T-cell (primary cell): ENCODE results near the gene FAM120C. TPM values are rescaled to one million over a fixed set of nuclear protein-coding genes. Genes with fewer than 3 reads are reported as not detected.

Source experiments
- ATAC-seq, 4 experiments: fragments of 200-7000 bp in 3 of 4; fragments of 150-1000 bp in 1 of 4; cut with Tn5 transposase; replicated peaks in 1 of 4; 1 replicate in 3 of 4; 2 replicates in 1 of 4; pipeline ENCODE4 v1.10.0; 2021; ENCODE audit warnings: moderate library complexity in 3 of 4, mild to moderate bottlenecking in 2 of 4, moderate number of reproducible peaks in 1 of 4
- CTCF ChIA-PET, 2 donors: fragments of 300-600 bp; sonication (Branson Sonifier 250); formaldehyde crosslinking; loops; one replicate each; lab custom pipeline; 2022; ENCODE audit warnings: antibody characterized with exemption in 2 of 2; lab: Charles Lee
- POLR2A ChIA-PET, 2 donors: fragments of 300-600 bp; sonication (Branson Sonifier 250); formaldehyde crosslinking; loops; one replicate each; lab custom pipeline; 2022; ENCODE audit warnings: antibody characterized with exemption in 2 of 2; lab: Charles Lee
- DNase-seq, 35 experiments: peaks; one replicate each; pipeline versions ENCODE4 v3.0.0 to v3.0.0-alpha.2; 2013 to 2023
- H3K27ac ChIP-seq: one replicate; pipeline ENCODE4 v1.5.1; 2013; ENCODE audit warnings: low read length
- H3K27me3 ChIP-seq, 2 experiments: replicated peaks in 1 of 2; 1 replicate in 1 of 2; 2 replicates in 1 of 2; pipeline versions ENCODE4 v1.6.1 to v1.7.0; 2013; ENCODE audit warnings: low read length in 1 of 2, mixed read lengths in 1 of 2; ENCODE audit not compliant: control insufficient read depth in 2 of 2, insufficient read depth in 2 of 2; ENCODE audit errors: extremely low read depth in 1 of 2
- H3K36me3 ChIP-seq, 2 donors: 1 replicate in 1 of 2; 2 replicates in 1 of 2; pipeline versions ENCODE4 v1.6.1 to v1.7.0; 2013; ENCODE audit warnings: low read length in 1 of 2; ENCODE audit not compliant: control insufficient read depth in 2 of 2, insufficient read depth in 1 of 2; ENCODE audit errors: extremely low read depth in 1 of 2
- H3K4me1 ChIP-seq, 2 experiments: 1 replicate in 1 of 2; 2 replicates in 1 of 2; pipeline versions ENCODE4 v1.6.1 to v1.7.0; 2013; ENCODE audit warnings: low read length in 2 of 2, mixed read lengths in 1 of 2; ENCODE audit not compliant: insufficient read depth in 2 of 2, control insufficient read depth in 1 of 2; ENCODE audit errors: extremely low read depth in 1 of 2
- H3K4me3 ChIP-seq, 2 donors: 1 replicate in 1 of 2; 2 replicates in 1 of 2; pipeline versions ENCODE4 v1.5.1 to v1.7.0; 2013; ENCODE audit warnings: mild to moderate bottlenecking in 2 of 2, low read length in 1 of 2, moderate library complexity in 1 of 2; ENCODE audit not compliant: control insufficient read depth in 1 of 2; ENCODE audit errors: extremely low read depth in 1 of 2
- H3K9me3 ChIP-seq: 2 replicates; pipeline ENCODE4 v1.7.0; 2013
- H3K27ac Mint-ChIP-seq, 2 donors: one replicate each; pipeline ENCODE4 v1.8.0; 2020 to 2021; ENCODE audit warnings: mild to moderate bottlenecking in 2 of 2, mixed read lengths in 2 of 2
- H3K27me3 Mint-ChIP-seq, 2 donors: one replicate each; pipeline ENCODE4 v1.8.0; 2021 to 2022; ENCODE audit warnings: mixed read lengths in 2 of 2
- H3K36me3 Mint-ChIP-seq: one replicate; pipeline ENCODE4 v1.8.0; 2021; ENCODE audit warnings: mixed read lengths
- H3K4me1 Mint-ChIP-seq, 3 donors: one replicate each; pipeline ENCODE4 v1.8.0; 2020 to 2022; ENCODE audit warnings: mixed read lengths in 3 of 3, mild to moderate bottlenecking in 1 of 3
- H3K4me3 Mint-ChIP-seq, 3 donors: one replicate each; pipeline ENCODE4 v1.8.0; 2020 to 2022; ENCODE audit warnings: mild to moderate bottlenecking in 3 of 3, mixed read lengths in 3 of 3, moderate library complexity in 3 of 3
- H3K9me3 Mint-ChIP-seq, 3 donors: one replicate each; pipeline ENCODE4 v1.8.0; 2020 to 2022; ENCODE audit warnings: mixed read lengths in 3 of 3
- WGBS: methylation state at CpG from one replicate; pipeline ENCODE4 v1.1.5; 2013; ENCODE audit warnings: missing lambda C conversion rate; ENCODE audit not compliant: insufficient coverage; 5-methylcytosine and 5-hydroxymethylcytosine counted together
- total RNA-seq, 35 experiments: library from RNA in 6 of 35; stranded (reverse) in 6 of 35; fragments of 120-200 nt in 1 of 35; gene quantifications; one replicate each; pipeline versions ENCODE4 v1.2.1 to v1.2.4 and lab custom pipeline; 2013 to 2026

FAM120C gene
- total RNA-seq (10 to 100 TPM; 14.9 to 23.0 (median 19.5) TPM), total RNA-seq (lab: John Stamatoyannopoulos, UW) (5.1 to 18.3 (median 10.6) reads per million in 29 experiments)
- 9.5 TPM for total RNA-seq (2013)

DNA sequence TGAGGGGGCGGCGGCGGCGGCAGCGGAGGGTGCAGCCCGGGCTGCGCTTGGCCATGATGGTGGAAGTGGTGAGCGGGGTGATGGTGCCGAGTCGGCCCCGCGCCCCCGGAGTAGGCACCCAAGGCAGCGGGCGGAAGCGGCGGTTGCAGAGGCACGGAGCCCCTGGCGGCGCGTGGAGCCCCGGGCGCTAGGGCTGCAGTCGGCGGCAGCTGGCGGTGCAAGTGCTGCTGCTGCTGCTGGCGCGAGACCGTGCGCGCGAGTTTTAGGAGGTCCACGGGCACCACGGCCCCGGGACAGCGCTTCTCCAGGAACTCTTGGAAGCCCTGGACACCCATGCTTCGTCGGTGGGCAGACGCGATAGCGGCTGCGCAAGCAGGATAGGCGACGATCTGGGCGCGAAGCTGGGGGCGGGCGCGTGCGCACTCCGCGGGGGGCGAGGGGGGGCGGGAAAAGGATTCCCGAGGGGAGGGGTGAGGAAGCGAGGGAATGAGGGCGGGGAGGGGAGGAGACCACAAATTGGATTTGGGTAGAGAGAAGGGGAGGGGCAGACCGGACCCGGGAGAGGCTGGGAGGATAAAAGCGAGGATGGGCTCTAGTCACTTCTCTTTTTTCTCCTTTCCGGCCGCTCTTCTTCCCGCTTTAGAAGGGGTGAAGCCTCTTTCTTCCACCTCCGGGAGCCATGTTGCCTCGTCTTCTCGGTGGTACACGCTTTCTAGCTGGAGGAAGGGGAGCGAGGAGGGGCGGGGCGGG is at the start of gene FAM120C:
FAM120C (minus strand) TSS at position 391 of the 750 bp plus-strand sequence; CDS start at position 335, 56 bp downstream.
- ChIA-PET CTCF (interaction anchor here (0.7 to 1.5 kb wide), 2 partner anchors 137 to 140 kb away, joined by 3 to 4 read pairs; no protein-coding TSS in a partner anchor), POLR2A (interaction anchor here (0.5 to 1.1 kb wide), 6 partner anchors 10 to 1269 kb away, joined by 3 to 4 read pairs (median 4); partner anchors contain the start of genes MAGEH1 (in 1 of the 2) and PHF8 (in 1 of the 2))
- H3K27ac Mint-ChIP-seq, result peak within 1 kb of the TSS; percentile 82 to 86
- 0% methylated on average over 25 of the region's 70 CpGs for WGBS
- DNase-seq (peak; percentile 32 to 75 (median 53)), ATAC-seq (peak; percentile 71 to 73 (median 73))
- H3K36me3 ChIP-seq, result no peaks in the 10 kb centered on the region
- no peaks in the 10 kb centered on the region for H3K27me3 ChIP-seq
- H3K36me3 Mint-ChIP-seq, result peaks cover 17% of the 10 kb centered on the region
- H3K4me3 Mint-ChIP-seq, result peak within 1 kb of the TSS; percentile 77 to 81 (median 78)
- no peaks in the 10 kb centered on the region for H3K9me3 Mint-ChIP-seq
- H3K27me3 Mint-ChIP-seq, result peaks cover 0 to 10% of the 10 kb centered on the region in 2 donors
- H3K27ac ChIP-seq, result peak within 1 kb of the TSS; percentile 74
- H3K4me1 Mint-ChIP-seq, result peaks cover 41 to 43% (median 41%) of the 10 kb centered on the region in 3 donors
- no peaks in the 10 kb centered on the region for H3K9me3 ChIP-seq
- H3K4me1 ChIP-seq, result peaks cover 9 to 20% of the 10 kb centered on the region in 2 experiments
- H3K4me3 ChIP-seq, result peak within 1 kb of the TSS; percentile 51 to 72

DNA sequence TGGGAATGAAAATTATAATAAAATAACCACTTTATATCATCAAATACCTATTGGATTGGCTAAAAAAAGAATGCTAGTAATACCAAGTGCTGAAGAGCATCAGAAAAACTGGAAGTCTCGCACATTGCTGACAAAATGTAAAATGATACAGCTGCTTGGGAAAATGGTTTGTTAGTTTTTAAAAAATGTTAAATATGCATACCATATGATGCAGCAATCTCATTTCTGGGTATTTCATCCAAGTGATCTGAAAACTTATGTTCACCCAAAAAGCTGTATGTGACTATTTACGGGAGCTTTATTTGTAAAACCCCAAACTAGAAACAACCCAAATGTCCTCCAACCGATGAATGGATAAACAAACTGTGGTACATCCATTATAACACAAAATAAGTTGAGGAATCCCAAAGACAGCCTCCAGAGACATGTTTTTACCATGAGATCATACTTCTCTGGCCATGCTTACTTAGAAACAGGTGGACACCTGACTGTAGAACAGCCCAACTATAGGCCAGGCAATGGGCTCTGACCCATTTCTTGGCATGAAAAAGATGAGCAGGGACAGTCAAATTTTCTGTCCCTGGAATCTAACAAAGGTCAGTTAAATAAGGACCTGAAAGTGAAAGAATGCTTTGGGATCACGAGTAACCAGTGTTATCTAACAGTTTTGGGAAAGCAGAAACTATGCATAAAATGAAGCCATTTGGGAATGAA is 47.5 kb upstream of the FAM120C start:
- Histone ChIP-seq H3K27ac (no peak overlapping the region), H3K4me3 (no peak overlapping the region), H3K27me3 (no peaks in the 10 kb centered on the region), H3K36me3 (no peaks in the 10 kb centered on the region), H3K9me3 (no peaks in the 10 kb centered on the region), H3K4me1 (no peaks in the 10 kb centered on the region)
- H3K4me3 Mint-ChIP-seq, result no peak overlapping the region
- ATAC-seq (no peak), DNase-seq (no peak)
- POLR2A ChIA-PET, result interaction anchor here in 1 of 2 donors (0.6 kb wide), 1 partner anchor 14 kb away, joined by 4 read pairs; no protein-coding TSS in a partner anchor
- CTCF ChIA-PET, result no interaction called here
- peaks cover 0 to 5% of the 10 kb centered on the region in 2 donors for H3K27me3 Mint-ChIP-seq
- no peaks in the 10 kb centered on the region for H3K9me3 Mint-ChIP-seq
- WGBS, result no CpG with 5 or more reads among the region's 4 CpGs
- H3K4me1 Mint-ChIP-seq, result no peaks in the 10 kb centered on the region
- H3K27ac Mint-ChIP-seq, result no peak overlapping the region
- no peaks in the 10 kb centered on the region for H3K36me3 Mint-ChIP-seq

GRCh38 chrX:54223581-54223980 is 40.5 kb upstream of the FAM120C start:
- Mint-ChIP-seq H3K9me3 (no peaks in the 10 kb centered on the region), H3K27ac (no peak overlapping the region), H3K36me3 (no peaks in the 10 kb centered on the region), H3K4me1 (no peaks in the 10 kb centered on the region), H3K4me3 (no peak overlapping the region), H3K27me3 (no peaks in the 10 kb centered on the region)
- no peaks in the 10 kb centered on the region for H3K36me3 ChIP-seq
- POLR2A ChIA-PET, result no interaction called here
- H3K27me3 ChIP-seq, result no peaks in the 10 kb centered on the region
- CTCF ChIA-PET, result no interaction called here
- DNase-seq (no peak), ATAC-seq (no peak)
- H3K4me3 ChIP-seq, result no peak overlapping the region
- no peaks in the 10 kb centered on the region for H3K9me3 ChIP-seq
- no peaks in the 10 kb centered on the region for H3K4me1 ChIP-seq
- no peak overlapping the region for H3K27ac ChIP-seq
- no CpG with 5 or more reads among the region's 2 CpGs for WGBS

DNA sequence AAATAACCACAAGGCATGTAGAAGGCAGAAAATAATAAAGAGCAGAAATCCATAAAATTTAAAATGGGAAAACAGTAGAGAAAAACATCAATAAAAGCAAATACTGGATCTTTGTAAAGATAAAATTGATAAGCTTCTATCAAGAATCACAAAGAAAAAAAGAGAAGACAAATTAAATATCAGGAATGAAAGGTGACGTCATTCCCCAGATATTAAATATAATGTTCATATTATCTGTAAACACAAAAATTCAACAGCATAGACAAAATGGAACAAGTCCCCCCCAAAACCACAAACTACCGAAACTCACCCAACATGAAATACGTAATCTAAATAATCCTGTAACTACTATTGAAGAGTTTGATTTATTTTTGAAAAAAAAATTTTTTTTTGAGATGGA is 30.5 kb upstream of the FAM120C start:
- Mint-ChIP-seq H3K4me3 (no peak overlapping the region), H3K27me3 (peaks cover 0 to 7% of the 10 kb centered on the region in 2 donors), H3K27ac (no peak overlapping the region), H3K36me3 (no peaks in the 10 kb centered on the region), H3K9me3 (no peaks in the 10 kb centered on the region), H3K4me1 (no peaks in the 10 kb centered on the region)
- Histone ChIP-seq H3K9me3 (no peaks in the 10 kb centered on the region), H3K27me3 (no peaks in the 10 kb centered on the region), H3K4me1 (no peaks in the 10 kb centered on the region), H3K27ac (no peak overlapping the region), H3K36me3 (no peaks in the 10 kb centered on the region), H3K4me3 (no peak overlapping the region)
- ATAC-seq, result no peak
- no CpG with 5 or more reads among the region's 3 CpGs for WGBS
- no peak for DNase-seq
- POLR2A ChIA-PET, result no interaction called here
- CTCF ChIA-PET, result interaction anchor here in 1 of 2 donors (0.7 kb wide), 1 partner anchor 45 kb away, joined by 3 read pairs; no protein-coding TSS in a partner anchor

- H3K9me3 ChIP-seq, result no peaks in the 10 kb centered on the region
- no peaks in the 10 kb centered on the region for H3K4me1 Mint-ChIP-seq
- no peak overlapping the region for H3K27ac Mint-ChIP-seq
- no peaks in the 10 kb centered on the region for H3K9me3 Mint-ChIP-seq
- no CpG with 5 or more reads among the region's 3 CpGs for WGBS
- ChIA-PET POLR2A (interaction anchor here in 1 of 2 donors (0.6 kb wide), 2 partner anchors 106 to 529 kb away, joined by 3 to 6 read pairs; no protein-coding TSS in a partner anchor), CTCF (no interaction called here)
- no peaks in the 10 kb centered on the region for H3K36me3 ChIP-seq
- no peak for ATAC-seq
- H3K27me3 Mint-ChIP-seq, result peaks cover 1 to 19% of the 10 kb centered on the region in 2 donors
- no peak for DNase-seq
- no peak overlapping the region for H3K4me3 ChIP-seq
- H3K4me3 Mint-ChIP-seq, result no peak overlapping the region
- H3K4me1 ChIP-seq, result no peaks in the 10 kb centered on the region
- H3K27ac ChIP-seq, result no peak overlapping the region
- no peaks in the 10 kb centered on the region for H3K27me3 ChIP-seq
- H3K36me3 Mint-ChIP-seq, result no peaks in the 10 kb centered on the region
Observed at GRCh38 chrX:54208531-54208930, 25.5 kb upstream of the FAM120C start.

- ATAC-seq (no peak), DNase-seq (no peak)
- Histone ChIP-seq H3K9me3 (no peaks in the 10 kb centered on the region), H3K27me3 (peaks cover 0 to 2% of the 10 kb centered on the region in 2 experiments), H3K36me3 (no peaks in the 10 kb centered on the region), H3K4me1 (no peaks in the 10 kb centered on the region), H3K27ac (no peak overlapping the region), H3K4me3 (no peak overlapping the region)
- CTCF ChIA-PET, result interaction anchor here in 1 of 2 donors (0.7 kb wide), 1 partner anchor 967 kb away, joined by 4 read pairs; no protein-coding TSS in a partner anchor
- Mint-ChIP-seq H3K27ac (no peak overlapping the region), H3K36me3 (no peaks in the 10 kb centered on the region), H3K27me3 (peaks cover 11 to 19% of the 10 kb centered on the region in 2 donors), H3K4me1 (no peaks in the 10 kb centered on the region), H3K9me3 (no peaks in the 10 kb centered on the region), H3K4me3 (no peak overlapping the region)
- POLR2A ChIA-PET, result no interaction called here
- no CpG with 5 or more reads among the region's 6 CpGs for WGBS
Observed at GRCh38 chrX:54198262-54198661, 15.2 kb upstream of the FAM120C start.
